A549 (cell line): ENCODE results near the gene INO80C. TPM values are rescaled to one million over a fixed set of nuclear protein-coding genes. Genes with fewer than 3 reads are reported as not detected.

ENCODE experiments used
- ATAC-seq, 2 experiments: fragments of 200-7000 bp in 1 of 2; fragments of >200 bp in 1 of 2; cut with Nextera tagmentation in 1 of 2; cut with Tn5 transposase in 1 of 2; 3 replicates each; pipeline versions ENCODE4 v1.8.0 to v1.9.1; 2018 to 2020; ENCODE audit warnings: mild to moderate bottlenecking in 1 of 2, moderate library complexity in 1 of 2
- CTCF ChIA-PET: fragments of 300-600 bp; sonication (Branson Sonifier 250); formaldehyde crosslinking; extraction: SDS; loops from one replicate; lab custom pipeline; 2021; ENCODE audit warnings: antibody characterized with exemption, inconsistent platforms; lab: Yijun Ruan, JAX
- POLR2A ChIA-PET: fragments of 350-600 bp; formaldehyde crosslinking; extraction: SDS; loops from one replicate; lab custom pipeline; 2021; ENCODE audit warnings: antibody characterized with exemption, inconsistent platforms; lab: Yijun Ruan, JAX
- DNase-seq, 2 experiments: peaks; one replicate each; pipeline versions ENCODE4 v3.0.0 to v3.0.0-alpha.2; 2011 to 2016; ENCODE audit warnings: low read depth in 1 of 2, low spot score in 1 of 2
- FAIRE-seq: peaks from 2 replicates; lab custom pipeline; 2011; peaks lifted over from hg19 to GRCh38; lab: Jason Lieb, UNC
- H3K27ac ChIP-seq, 2 experiments: fragments of >200 bp; sonication (Bioruptor Twin); formaldehyde crosslinking; 3 replicates each; pipeline ENCODE4 v1.5.1; 2016 to 2017
- H3K4me1 ChIP-seq: fragments of >200 bp; sonication (Bioruptor Twin); formaldehyde crosslinking; 3 replicates; pipeline ENCODE4 v1.6.1; 2016
- H3K4me2 ChIP-seq: fragments of >200 bp; sonication (Bioruptor Twin); formaldehyde crosslinking; 3 replicates; pipeline ENCODE4 v1.6.1; 2016
- H3K4me3 ChIP-seq: fragments of >200 bp; sonication (Bioruptor Twin); formaldehyde crosslinking; 3 replicates; pipeline ENCODE4 v1.5.1; 2016
- H3K9me3 ChIP-seq: fragments of >200 bp; sonication (Bioruptor Twin); formaldehyde crosslinking; 3 replicates; pipeline ENCODE4 v1.6.1; 2016
- BHLHE40 ChIP-seq: IDR thresholded peaks from 2 replicates; pipeline ENCODE4 v1.6.1; 2012; ENCODE audit warnings: low read depth, low read length, inconsistent platforms
- CHD2 ChIP-seq: fragments of 150-350 bp; IDR thresholded peaks from 2 replicates; pipeline ENCODE4 v1.6.1; 2014; ENCODE audit warnings: low read length; ENCODE audit not compliant: partially characterized antibody
- EP300 ChIP-seq, 2 experiments: fragments of >200 bp; sonication (Bioruptor Twin); formaldehyde crosslinking; IDR thresholded peaks; 2 replicates in 1 of 2; 3 replicates in 1 of 2; pipeline ENCODE4 v1.6.1; 2016 to 2017
- ESRRA ChIP-seq: fragments of 150-350 bp; IDR thresholded peaks from 2 replicates; pipeline ENCODE4 v1.6.1; 2014; ENCODE audit warnings: mild to moderate bottlenecking, low read length, borderline replicate concordance
- GATA3 ChIP-seq: IDR thresholded peaks from 2 replicates; pipeline ENCODE4 v1.6.1; 2012; ENCODE audit warnings: borderline replicate concordance
- HDAC2 ChIP-seq: fragments of 200-600 bp; sonication (generic); IDR thresholded peaks from 2 replicates; pipeline ENCODE4 v1.6.1; 2016
- HOXA7 ChIP-seq: fragments of 250-450 bp; sonication (Bioruptor Pico); IDR thresholded peaks from 2 replicates; pipeline ENCODE4 v1.5.0; 2020; ENCODE audit warnings: mild to moderate bottlenecking, moderate library complexity
- KDM1A ChIP-seq: fragments of 200-600 bp; sonication (generic); IDR thresholded peaks from 2 replicates; pipeline ENCODE4 v1.6.1; 2016; ENCODE audit warnings: low read depth, mild to moderate bottlenecking
- MYC ChIP-seq: IDR thresholded peaks from 2 replicates; pipeline ENCODE4 v1.6.1; 2012; ENCODE audit warnings: mild to moderate bottlenecking, inconsistent platforms, low read length, improper control_type of control experiment, borderline replicate concordance
- POLR2A ChIP-seq: IDR thresholded peaks from 2 replicates; pipeline ENCODE4 v1.6.1; 2012; ENCODE audit warnings: mild to moderate bottlenecking, low read length
- RNF2 ChIP-seq: fragments of 200-600 bp; sonication (generic); IDR thresholded peaks from 2 replicates; pipeline ENCODE4 v1.6.1; 2016; ENCODE audit warnings: low read depth, mild to moderate bottlenecking, antibody characterized with exemption, moderate library complexity, borderline replicate concordance
- WGBS: methylation state at CpG from one replicate; pipeline ENCODE4 v1.1.6; 2017; ENCODE audit errors: missing lambda C conversion rate; 5-methylcytosine and 5-hydroxymethylcytosine counted together
- polyA plus RNA-seq, 4 experiments: library from polyadenylated mRNA; depleted of rRNA in 3 of 4; stranded (reverse); fragments of >200 nt; fragmentation: RNase III in 1 of 4; extraction: RNeasy Plus Mini Kit Qiagen cat#74134 plus additional on column Dnase treatment in 1 of 4; gene quantifications; 2 replicates in 3 of 4; 3 replicates in 1 of 4; pipeline ENCODE4 v1.2.3, GENCODE V29; 2011 to 2017
- TF ChIP-seq, protein P1 (sequence below): fragments of 150-350 bp; IDR thresholded peaks from 2 replicates; pipeline ENCODE4 v1.6.1; 2014; ENCODE audit warnings: low read depth, mild to moderate bottlenecking, low read length
- TF ChIP-seq, protein P2 (sequence below): fragments of 250-450 bp; sonication (Bioruptor Pico); IDR thresholded peaks from 2 replicates; pipeline ENCODE4 v1.5.0; 2020; ENCODE audit warnings: low read depth, mild to moderate bottlenecking, moderate library complexity
- TF ChIP-seq, protein P3 (sequence below): fragments of >200 bp; sonication (Bioruptor Twin); formaldehyde crosslinking; IDR thresholded peaks from 3 replicates; pipeline ENCODE4 v1.5.1; 2016
- TF ChIP-seq, protein P4 (sequence below): fragments of 200-600 bp; sonication (generic); IDR thresholded peaks from 2 replicates; pipeline ENCODE4 v1.6.1; 2016; ENCODE audit warnings: antibody characterized with exemption, mild to moderate bottlenecking, moderate library complexity

INO80C gene
- polyA plus RNA-seq, 2 of the 4 experiments (the other 2 are of a cell fraction): 22.1 to 33.3 TPM

DNA sequence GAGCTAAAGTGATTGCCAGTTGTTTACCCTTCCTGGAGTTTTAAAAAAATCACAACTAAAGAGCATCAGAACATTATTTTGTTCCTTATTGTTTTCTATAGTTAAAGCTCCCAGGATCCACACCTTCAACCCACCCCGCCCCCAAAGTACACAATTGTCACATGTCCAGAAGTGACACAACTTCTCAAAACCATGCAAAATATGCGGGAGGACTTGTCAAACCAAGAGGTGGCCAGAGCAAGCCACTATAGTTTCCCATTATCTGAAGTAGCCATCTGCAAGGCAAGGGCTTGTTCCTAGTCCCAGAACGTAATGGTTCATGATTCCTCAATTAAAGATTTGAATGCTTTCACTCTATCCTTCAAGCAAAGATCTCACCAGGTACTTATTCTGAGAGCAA lies 9.9 kb upstream of the INO80C start:
- H3K4me2 ChIP-seq: peak overlapping the region; percentile 25; the same call in 1 of the 3 replicates
- ATAC-seq (no peak), DNase-seq (no peak), FAIRE-seq (no peak)
- 76% methylated on average over 3 of the region's 3 CpGs for WGBS
- peak overlapping the region in 1 of 2 experiments; percentile 76; a peak in 4 of 6 replicates for H3K27ac ChIP-seq
- TF ChIP-seq EP300 (IDR thresholded peaks at IDR 0.05) (no peak), POLR2A (no peak), HDAC2 (no peak), GATA3 (no peak), ESRRA (no peak), RNF2 (no peak), CHD2 (no peak), HOXA7 (CRISPR knock-in tag) (no peak), BHLHE40 (no peak), MYC (no peak)
- TF ChIP-seq, protein P1, sequence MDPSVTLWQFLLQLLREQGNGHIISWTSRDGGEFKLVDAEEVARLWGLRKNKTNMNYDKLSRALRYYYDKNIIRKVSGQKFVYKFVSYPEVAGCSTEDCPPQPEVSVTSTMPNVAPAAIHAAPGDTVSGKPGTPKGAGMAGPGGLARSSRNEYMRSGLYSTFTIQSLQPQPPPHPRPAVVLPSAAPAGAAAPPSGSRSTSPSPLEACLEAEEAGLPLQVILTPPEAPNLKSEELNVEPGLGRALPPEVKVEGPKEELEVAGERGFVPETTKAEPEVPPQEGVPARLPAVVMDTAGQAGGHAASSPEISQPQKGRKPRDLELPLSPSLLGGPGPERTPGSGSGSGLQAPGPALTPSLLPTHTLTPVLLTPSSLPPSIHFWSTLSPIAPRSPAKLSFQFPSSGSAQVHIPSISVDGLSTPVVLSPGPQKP: no peak
- TF ChIP-seq, protein P2, sequence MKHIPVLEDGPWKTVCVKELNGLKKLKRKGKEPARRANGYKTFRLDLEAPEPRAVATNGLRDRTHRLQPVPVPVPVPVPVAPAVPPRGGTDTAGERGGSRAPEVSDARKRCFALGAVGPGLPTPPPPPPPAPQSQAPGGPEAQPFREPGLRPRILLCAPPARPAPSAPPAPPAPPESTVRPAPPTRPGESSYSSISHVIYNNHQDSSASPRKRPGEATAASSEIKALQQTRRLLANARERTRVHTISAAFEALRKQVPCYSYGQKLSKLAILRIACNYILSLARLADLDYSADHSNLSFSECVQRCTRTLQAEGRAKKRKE: no peak
- TF ChIP-seq, protein P3, sequence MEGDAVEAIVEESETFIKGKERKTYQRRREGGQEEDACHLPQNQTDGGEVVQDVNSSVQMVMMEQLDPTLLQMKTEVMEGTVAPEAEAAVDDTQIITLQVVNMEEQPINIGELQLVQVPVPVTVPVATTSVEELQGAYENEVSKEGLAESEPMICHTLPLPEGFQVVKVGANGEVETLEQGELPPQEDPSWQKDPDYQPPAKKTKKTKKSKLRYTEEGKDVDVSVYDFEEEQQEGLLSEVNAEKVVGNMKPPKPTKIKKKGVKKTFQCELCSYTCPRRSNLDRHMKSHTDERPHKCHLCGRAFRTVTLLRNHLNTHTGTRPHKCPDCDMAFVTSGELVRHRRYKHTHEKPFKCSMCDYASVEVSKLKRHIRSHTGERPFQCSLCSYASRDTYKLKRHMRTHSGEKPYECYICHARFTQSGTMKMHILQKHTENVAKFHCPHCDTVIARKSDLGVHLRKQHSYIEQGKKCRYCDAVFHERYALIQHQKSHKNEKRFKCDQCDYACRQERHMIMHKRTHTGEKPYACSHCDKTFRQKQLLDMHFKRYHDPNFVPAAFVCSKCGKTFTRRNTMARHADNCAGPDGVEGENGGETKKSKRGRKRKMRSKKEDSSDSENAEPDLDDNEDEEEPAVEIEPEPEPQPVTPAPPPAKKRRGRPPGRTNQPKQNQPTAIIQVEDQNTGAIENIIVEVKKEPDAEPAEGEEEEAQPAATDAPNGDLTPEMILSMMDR: no peak
- CTCF ChIA-PET: interaction anchor here (0.6 to 2.1 kb wide), 2 partner anchors 91 to 100 kb away, joined by 4 read pairs; no protein-coding TSS in a partner anchor
- no peaks in the 10 kb centered on the region for H3K9me3 ChIP-seq
- no peak overlapping the region for H3K4me3 ChIP-seq
- POLR2A ChIA-PET: no interaction called here
- H3K4me1 ChIP-seq: peaks cover 43% of the 10 kb centered on the region

DNA sequence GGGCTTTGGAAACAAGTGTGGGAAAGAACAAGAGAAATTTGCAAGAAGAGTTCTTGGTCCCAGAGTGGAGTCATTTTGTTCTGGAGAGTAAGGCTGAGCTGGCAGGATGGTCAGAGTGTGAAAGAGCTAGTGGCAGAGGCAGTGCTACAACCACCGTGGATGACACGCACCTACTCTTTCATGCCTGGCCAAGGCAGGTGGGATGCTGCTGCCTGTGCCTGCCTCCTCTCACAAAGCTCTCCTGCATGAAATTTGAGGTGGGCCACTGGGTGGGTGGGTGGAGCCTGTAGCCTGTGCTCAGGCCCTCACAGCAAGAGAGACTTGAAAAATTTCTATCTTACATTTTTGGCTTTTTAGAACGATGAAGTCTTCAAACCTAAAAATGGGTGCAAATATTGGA lies 9.4 kb upstream of the INO80C start:
- ChIA-PET CTCF (interaction anchor here (2.1 kb wide), 1 partner anchor 100 kb away, joined by 4 read pairs; no protein-coding TSS in a partner anchor), POLR2A (no interaction called here)
- H3K27ac ChIP-seq: peak overlapping the region; percentile 20 to 76; a peak in 4 of 6 replicates
- TF ChIP-seq, protein P4, sequence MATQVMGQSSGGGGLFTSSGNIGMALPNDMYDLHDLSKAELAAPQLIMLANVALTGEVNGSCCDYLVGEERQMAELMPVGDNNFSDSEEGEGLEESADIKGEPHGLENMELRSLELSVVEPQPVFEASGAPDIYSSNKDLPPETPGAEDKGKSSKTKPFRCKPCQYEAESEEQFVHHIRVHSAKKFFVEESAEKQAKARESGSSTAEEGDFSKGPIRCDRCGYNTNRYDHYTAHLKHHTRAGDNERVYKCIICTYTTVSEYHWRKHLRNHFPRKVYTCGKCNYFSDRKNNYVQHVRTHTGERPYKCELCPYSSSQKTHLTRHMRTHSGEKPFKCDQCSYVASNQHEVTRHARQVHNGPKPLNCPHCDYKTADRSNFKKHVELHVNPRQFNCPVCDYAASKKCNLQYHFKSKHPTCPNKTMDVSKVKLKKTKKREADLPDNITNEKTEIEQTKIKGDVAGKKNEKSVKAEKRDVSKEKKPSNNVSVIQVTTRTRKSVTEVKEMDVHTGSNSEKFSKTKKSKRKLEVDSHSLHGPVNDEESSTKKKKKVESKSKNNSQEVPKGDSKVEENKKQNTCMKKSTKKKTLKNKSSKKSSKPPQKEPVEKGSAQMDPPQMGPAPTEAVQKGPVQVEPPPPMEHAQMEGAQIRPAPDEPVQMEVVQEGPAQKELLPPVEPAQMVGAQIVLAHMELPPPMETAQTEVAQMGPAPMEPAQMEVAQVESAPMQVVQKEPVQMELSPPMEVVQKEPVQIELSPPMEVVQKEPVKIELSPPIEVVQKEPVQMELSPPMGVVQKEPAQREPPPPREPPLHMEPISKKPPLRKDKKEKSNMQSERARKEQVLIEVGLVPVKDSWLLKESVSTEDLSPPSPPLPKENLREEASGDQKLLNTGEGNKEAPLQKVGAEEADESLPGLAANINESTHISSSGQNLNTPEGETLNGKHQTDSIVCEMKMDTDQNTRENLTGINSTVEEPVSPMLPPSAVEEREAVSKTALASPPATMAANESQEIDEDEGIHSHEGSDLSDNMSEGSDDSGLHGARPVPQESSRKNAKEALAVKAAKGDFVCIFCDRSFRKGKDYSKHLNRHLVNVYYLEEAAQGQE: no peak
- TF ChIP-seq EP300 (IDR thresholded peaks at IDR 0.05) (no peak), KDM1A (no peak)
- DNase-seq (no peak), ATAC-seq (no peak), FAIRE-seq (no peak)
- peaks cover 39% of the 10 kb centered on the region for H3K4me1 ChIP-seq
- WGBS: 89% methylated on average over 3 of the region's 3 CpGs
- H3K4me3 ChIP-seq: no peak overlapping the region
- peak overlapping the region; percentile 25; the same call in 1 of the 3 replicates for H3K4me2 ChIP-seq
- H3K9me3 ChIP-seq: no peaks in the 10 kb centered on the region
